Activated naive CD4-positive, alpha-beta T cell treated with anti-CD3 and anti-CD28 coated beads, Interleukin-2, amount 50 U/mL, for 72 hours (primary cell): ENCODE results near the gene ARF6. TPM values are rescaled to one million over a fixed set of nuclear protein-coding genes. Genes with fewer than 3 reads are reported as not detected.
"Not testable (repeated sequence)": the region's sequence is repeated elsewhere in the genome, so short reads cannot be mapped to it uniquely, and the experiment has no call there.

Experiments used
- ATAC-seq, 2 donors: fragments of 150-1000 bp; cut with Tn5 transposase; 2 replicates each; pipeline ENCODE4 v1.10.0; 2021; ENCODE audit warnings: mild to moderate bottlenecking in 2 of 2, moderate library complexity in 2 of 2
- DNase-seq, 2 donors: peaks; one replicate each; pipeline ENCODE4 v3.0.0; 2021 to 2022; ENCODE audit warnings: low spot score in 2 of 2
- H3K27ac Mint-ChIP-seq, 2 donors: one replicate each; pipeline ENCODE4 v1.8.0; 2022; ENCODE audit warnings: mild to moderate bottlenecking in 2 of 2, mixed read lengths in 2 of 2
- H3K36me3 Mint-ChIP-seq, 2 donors: one replicate each; pipeline ENCODE4 v1.8.0; 2022; ENCODE audit warnings: mixed read lengths in 2 of 2
- H3K9me3 Mint-ChIP-seq, 2 donors: one replicate each; pipeline ENCODE4 v1.8.0; 2022; ENCODE audit warnings: mixed read lengths in 2 of 2
- total RNA-seq, 2 donors: library from RNA; stranded (reverse); gene quantifications; one replicate each; pipeline ENCODE4 v1.2.3, GENCODE V29; 2022

The ARF6 gene
- total RNA-seq, 2 donors from 2014 or later = 154 to 156 TPM

GRCh38 chr14:49894214-49895107, 1.6 kb downstream of the ARF6 start:
- not testable (repeated sequence) for DNase-seq, H3K9me3 Mint-ChIP-seq
- peak overlapping the region; percentile 99 to 100 for H3K27ac Mint-ChIP-seq
- ATAC-seq = peak; percentile 34 to 52
- peaks cover 67 to 71% of the 10 kb centered on the region in 2 donors for H3K36me3 Mint-ChIP-seq

DNA sequence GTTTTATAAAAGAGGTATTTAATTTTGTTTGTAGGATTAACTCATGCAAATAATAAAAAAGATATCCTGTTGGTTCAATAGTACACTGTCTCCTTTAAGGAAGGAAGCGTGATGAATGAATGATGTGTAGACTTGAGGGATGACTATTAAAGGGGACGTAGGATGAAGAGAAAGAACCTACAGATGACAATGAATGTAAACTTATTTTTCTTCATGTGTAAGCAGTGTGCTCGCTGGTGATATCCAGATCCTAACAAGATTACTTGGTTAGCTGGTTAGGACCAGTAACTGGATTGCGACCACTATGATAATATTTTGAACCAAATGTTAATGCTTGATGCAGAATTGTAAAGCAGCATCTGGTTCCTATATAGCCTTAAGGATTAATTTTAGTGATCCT, 2.6 kb downstream of the ARF6 start:
- DNase-seq = no peak
- Mint-ChIP-seq H3K9me3 (no peaks in the 10 kb centered on the region), H3K27ac (peak overlapping the region; percentile 99 to 100), H3K36me3 (peaks cover 67 to 71% of the 10 kb centered on the region in 2 donors)
- peak in 1 of 2 donors; percentile 19 for ATAC-seq

GRCh38 chr14:49896272-49896671, 3.4 kb downstream of the ARF6 start:
- not testable (repeated sequence) for H3K9me3 Mint-ChIP-seq, DNase-seq, ATAC-seq
- Mint-ChIP-seq H3K36me3 (peaks cover 67 to 71% of the 10 kb centered on the region in 2 donors), H3K27ac (peak overlapping the region; percentile 99 to 100)

- no peaks in the 10 kb centered on the region for H3K9me3 Mint-ChIP-seq
- peaks cover 63 to 67% of the 10 kb centered on the region in 2 donors for H3K36me3 Mint-ChIP-seq
- ATAC-seq (no peak), DNase-seq (no peak)
- peak overlapping the region; percentile 99 to 100 for H3K27ac Mint-ChIP-seq
Measured at GRCh38 chr14:49896966-49897365, 4.1 kb downstream of the ARF6 start.

DNA sequence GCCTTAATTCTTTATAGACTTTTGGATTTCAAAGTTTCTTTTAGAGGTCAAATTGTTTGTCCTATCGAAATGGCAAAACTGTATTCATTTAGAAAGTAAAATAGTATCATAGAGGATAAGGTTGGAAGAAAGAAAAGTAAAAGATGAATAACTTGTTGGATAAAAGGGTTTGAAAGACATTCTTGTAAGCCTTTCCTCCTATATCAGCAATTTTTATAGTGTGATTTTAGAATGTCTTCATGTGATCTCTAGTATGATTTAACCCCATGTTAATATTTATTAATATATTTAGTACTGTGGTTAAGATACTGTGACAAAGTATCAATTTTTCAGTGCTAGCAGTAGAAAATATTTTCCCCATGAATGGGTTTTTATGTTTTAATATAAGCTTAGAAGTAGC, 4.5 kb downstream of the ARF6 start:
- peaks cover 0 to 4% of the 10 kb centered on the region in 2 donors for H3K9me3 Mint-ChIP-seq
- no peak for ATAC-seq
- H3K27ac Mint-ChIP-seq = peak overlapping the region; percentile 99 to 100
- peaks cover 63 to 67% of the 10 kb centered on the region in 2 donors for H3K36me3 Mint-ChIP-seq
- DNase-seq = no peak

- DNase-seq = no peak
- Mint-ChIP-seq H3K9me3 (peaks cover 0 to 4% of the 10 kb centered on the region in 2 donors), H3K27ac (peak overlapping the region; percentile 99 to 100), H3K36me3 (peaks cover 59 to 63% of the 10 kb centered on the region in 2 donors)
- no peak for ATAC-seq
Measured at GRCh38 chr14:49897965-49898364, 5.1 kb downstream of the ARF6 start.

DNA sequence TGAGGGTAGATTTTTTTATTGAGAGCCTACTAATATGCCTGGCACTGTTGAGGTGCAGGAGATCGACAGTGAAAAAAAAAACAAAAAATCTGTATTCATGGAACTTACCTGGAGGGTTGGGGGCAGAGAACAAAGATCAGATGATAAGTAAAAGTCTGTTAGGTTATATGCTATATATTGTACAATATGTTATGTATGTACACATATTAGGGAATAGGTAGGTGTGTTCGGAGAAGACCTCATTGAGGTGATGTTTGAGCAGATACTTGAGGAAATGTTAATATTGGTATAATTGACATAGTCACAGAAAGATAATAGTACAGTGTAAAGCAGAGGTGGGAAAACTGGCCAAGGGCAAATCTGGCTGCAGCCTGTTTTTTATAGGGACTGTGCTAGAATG, 5.6 kb downstream of the ARF6 start:
- Mint-ChIP-seq H3K36me3 (peaks cover 57 to 58% of the 10 kb centered on the region in 2 donors), H3K27ac (peak overlapping the region; percentile 99 to 100), H3K9me3 (peaks cover 0 to 4% of the 10 kb centered on the region in 2 donors)
- ATAC-seq (no peak), DNase-seq (no peak)

GRCh38 chr14:49900973-49901372, 8.1 kb downstream of the ARF6 start:
- Mint-ChIP-seq H3K36me3 (peaks cover 33% of the 10 kb centered on the region in 2 donors), H3K27ac (peak overlapping the region in 1 of 2 donors; percentile 81)
- no peak for ATAC-seq

DNA sequence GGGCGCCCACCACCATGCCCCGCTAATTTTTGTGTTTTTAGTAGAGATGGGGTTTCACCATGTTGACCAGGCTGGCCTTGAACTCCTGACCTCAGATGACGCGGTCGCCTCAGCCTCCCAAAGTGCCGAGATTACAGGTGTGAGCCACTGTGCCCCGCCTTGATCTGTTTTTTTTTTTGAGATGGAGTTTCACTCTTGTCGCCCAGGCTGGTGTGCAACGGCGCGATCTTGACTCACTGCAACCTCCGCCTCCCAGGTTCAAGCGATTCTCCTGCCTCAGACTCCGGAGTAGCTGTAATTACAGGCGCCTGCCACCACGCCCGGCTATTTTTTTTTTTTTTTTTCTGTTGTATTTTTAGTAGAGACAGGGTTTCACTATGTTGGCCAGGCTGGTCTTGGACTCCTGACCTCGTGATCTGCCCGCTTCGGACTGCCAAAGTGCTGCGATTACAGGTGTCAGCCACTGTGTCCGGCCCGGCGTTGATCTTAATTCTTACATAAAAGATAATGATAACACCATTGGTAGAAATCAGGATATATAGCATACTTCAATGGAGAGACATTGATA, 9.9 kb downstream of the ARF6 start:
- not testable (repeated sequence) for ATAC-seq, DNase-seq, H3K27ac Mint-ChIP-seq, H3K9me3 Mint-ChIP-seq
- peaks cover 17% of the 10 kb centered on the region in 2 donors for H3K36me3 Mint-ChIP-seq

More at GRCh38 chr14:49900973-49901372, 8.1 kb downstream of the ARF6 start:
- no peak for DNase-seq
- H3K9me3 Mint-ChIP-seq = peaks cover 0 to 4% of the 10 kb centered on the region in 2 donors

DNA sequence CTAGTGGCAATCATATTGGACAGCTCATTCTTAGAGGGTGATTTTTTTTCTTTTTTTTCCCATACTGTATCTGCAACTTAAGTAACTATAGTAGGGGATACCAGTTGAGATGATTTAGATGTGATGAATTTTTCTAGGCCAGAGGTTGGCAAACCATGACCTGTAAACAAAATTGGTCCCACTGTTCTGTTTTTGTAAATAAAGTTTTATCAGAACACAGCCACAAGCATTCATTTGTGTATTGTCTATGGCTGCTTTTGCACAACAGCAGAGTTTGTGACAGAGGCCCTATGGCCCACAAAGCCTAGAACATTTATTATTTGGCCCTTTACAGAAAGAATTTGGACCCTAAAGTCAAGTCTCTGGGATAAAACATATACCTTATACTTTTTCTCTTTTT, 11.4 kb downstream of the ARF6 start:
- DNase-seq (no peak), ATAC-seq (no peak)
- peaks cover 0 to 4% of the 10 kb centered on the region in 2 donors for H3K9me3 Mint-ChIP-seq
- H3K27ac Mint-ChIP-seq = no peak overlapping the region
- peaks cover 6% of the 10 kb centered on the region in 2 donors for H3K36me3 Mint-ChIP-seq

DNA sequence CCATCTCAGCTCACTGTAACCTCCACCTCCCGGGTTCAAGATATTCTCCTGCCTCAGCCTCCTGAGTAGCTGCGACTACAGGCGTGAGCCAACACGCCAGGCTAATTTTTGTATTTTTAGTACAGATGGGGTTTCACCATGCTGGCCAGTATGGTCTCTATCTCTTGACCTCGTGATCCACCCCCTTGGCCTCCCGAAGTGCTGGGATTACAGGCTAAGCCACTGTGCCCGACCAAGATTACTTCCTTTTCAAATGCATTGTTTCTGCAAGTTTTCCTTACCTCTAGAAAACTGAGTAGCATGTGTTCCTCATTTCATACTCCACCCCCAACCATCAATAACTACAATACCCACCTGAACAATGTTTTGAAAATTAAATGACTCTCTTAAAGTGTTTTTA, 13.1 kb downstream of the ARF6 start:
- no peak overlapping the region for H3K27ac Mint-ChIP-seq
- peaks cover 0 to 4% of the 10 kb centered on the region in 2 donors for H3K9me3 Mint-ChIP-seq
- peaks cover 6 to 11% of the 10 kb centered on the region in 2 donors for H3K36me3 Mint-ChIP-seq
- no peak for DNase-seq
- no peak for ATAC-seq

DNA sequence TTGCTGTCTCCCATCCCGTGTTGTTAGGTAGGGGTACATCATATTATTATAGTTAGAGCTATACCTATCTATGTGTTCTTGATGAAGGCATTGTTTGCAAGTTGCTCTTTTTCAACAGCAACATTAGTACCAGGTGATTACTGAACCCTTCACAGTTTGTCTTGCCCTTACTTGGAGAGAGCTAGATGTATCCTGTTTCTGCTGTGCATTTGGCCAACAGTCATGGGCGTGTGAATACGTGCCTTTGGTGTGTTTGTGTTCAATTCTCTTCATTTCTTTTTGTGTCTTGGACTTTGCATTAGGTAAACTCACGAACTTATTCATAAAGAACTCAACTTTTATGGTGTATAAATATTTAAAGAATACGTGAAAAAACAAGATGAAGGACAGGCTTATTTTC, 14.3 kb downstream of the ARF6 start:
- ATAC-seq = no peak
- peak overlapping the region in 1 of 2 donors; percentile 18 for H3K27ac Mint-ChIP-seq
- peaks cover 3 to 8% of the 10 kb centered on the region in 2 donors for H3K36me3 Mint-ChIP-seq
- H3K9me3 Mint-ChIP-seq = peaks cover 0 to 2% of the 10 kb centered on the region in 2 donors
- no peak for DNase-seq

- peaks cover 0 to 5% of the 10 kb centered on the region in 2 donors for H3K36me3 Mint-ChIP-seq
- DNase-seq (no peak), ATAC-seq (no peak)
- no peaks in the 10 kb centered on the region for H3K9me3 Mint-ChIP-seq
- H3K27ac Mint-ChIP-seq = peak overlapping the region in 1 of 2 donors; percentile 87
Measured at GRCh38 chr14:49908433-49908782, 15.5 kb downstream of the ARF6 start.

- no peak for DNase-seq
- H3K9me3 Mint-ChIP-seq = no peaks in the 10 kb centered on the region
- ATAC-seq = no peak
- peaks cover 0 to 5% of the 10 kb centered on the region in 2 donors for H3K36me3 Mint-ChIP-seq
- no peak overlapping the region for H3K27ac Mint-ChIP-seq
Measured at GRCh38 chr14:49909016-49909415, 16.1 kb downstream of the ARF6 start.

DNA sequence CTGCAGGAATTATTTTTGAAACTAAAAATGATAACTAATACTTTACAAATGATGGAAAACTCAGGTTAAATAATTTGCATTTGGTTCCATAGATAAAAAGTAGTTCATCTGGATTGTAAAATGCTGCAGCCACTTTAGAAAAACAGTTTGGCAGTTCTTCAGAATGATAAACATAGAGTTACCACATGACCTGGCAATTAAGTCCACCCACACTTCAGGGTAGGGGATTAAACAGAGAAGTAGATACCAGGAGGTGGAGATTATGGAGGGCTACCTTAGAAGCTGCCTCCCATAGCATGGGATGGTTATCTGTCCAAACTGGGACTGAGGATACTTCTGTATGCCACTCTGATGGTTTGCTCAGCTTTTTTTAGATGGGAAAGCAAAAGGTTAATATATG, 22.2 kb downstream of the ARF6 start:
- no peak for DNase-seq
- no peak overlapping the region for H3K27ac Mint-ChIP-seq
- ATAC-seq = no peak
- no peaks in the 10 kb centered on the region for H3K36me3 Mint-ChIP-seq
- peaks cover 0 to 5% of the 10 kb centered on the region in 2 donors for H3K9me3 Mint-ChIP-seq

DNA sequence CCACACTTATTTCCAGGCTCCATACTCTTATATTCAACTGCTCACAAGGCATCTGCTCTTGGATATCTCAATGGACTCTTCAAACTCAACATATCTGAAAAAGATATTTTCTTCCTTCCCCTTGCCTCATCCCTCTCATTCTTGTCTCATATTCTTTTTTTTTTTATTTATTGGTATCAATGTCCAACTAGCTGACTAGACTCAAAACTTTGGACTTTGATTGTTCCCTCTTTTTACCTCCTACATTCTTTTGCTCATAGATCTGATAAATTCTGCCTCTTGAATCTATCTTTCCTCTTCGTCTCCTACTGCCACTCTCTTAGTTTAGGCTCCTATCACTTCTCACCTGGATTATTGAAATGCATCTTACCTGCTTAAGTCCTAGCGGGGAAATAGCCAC, 25.8 kb downstream of the ARF6 start:
- peaks cover 0 to 5% of the 10 kb centered on the region in 2 donors for H3K9me3 Mint-ChIP-seq
- ATAC-seq = no peak
- no peak for DNase-seq
- no peaks in the 10 kb centered on the region for H3K36me3 Mint-ChIP-seq
- H3K27ac Mint-ChIP-seq = no peak overlapping the region

- Mint-ChIP-seq H3K36me3 (no peaks in the 10 kb centered on the region), H3K9me3 (peaks cover 0 to 5% of the 10 kb centered on the region in 2 donors), H3K27ac (no peak overlapping the region)
- ATAC-seq (no peak), DNase-seq (no peak)
Measured at GRCh38 chr14:49919825-49920659, 27.2 kb downstream of the ARF6 start.
